Activated B cell treated with CpG ODN at 0.5 μM for 24 hours (primary cell): Measurements from ENCODE around the gene EPHB2. TPM values are rescaled to one million over a fixed set of nuclear protein-coding genes. Genes with fewer than 3 reads are reported as not detected.

Experiments used
- ATAC-seq: fragments of 200-7000 bp; cut with Tn5 transposase; one replicate; pipeline ENCODE4 v1.10.0; 2021; ENCODE audit warnings: low read depth, mild to moderate bottlenecking, moderate library complexity
- CTCF ChIA-PET: fragments of 350-600 bp; sonication (Branson Sonifier 250); formaldehyde crosslinking; loops from one replicate; lab custom pipeline; 2021; ENCODE audit warnings: antibody characterized with exemption; lab: Charles Lee
- POLR2A ChIA-PET: fragments of 350-600 bp; sonication (Branson Sonifier 250); formaldehyde crosslinking; loops from one replicate; lab custom pipeline; 2021; ENCODE audit warnings: antibody characterized with exemption; lab: Charles Lee
- DNase-seq: peaks from one replicate; pipeline ENCODE4 v3.0.0; 2022
- H3K27ac Mint-ChIP-seq: one replicate; pipeline ENCODE4 v1.8.0; 2020; ENCODE audit warnings: mixed read lengths
- H3K27me3 Mint-ChIP-seq: one replicate; pipeline ENCODE4 v1.8.0; 2021; ENCODE audit warnings: mixed read lengths
- H3K36me3 Mint-ChIP-seq: one replicate; pipeline ENCODE4 v1.8.0; 2021; ENCODE audit warnings: low read depth, mixed read lengths
- H3K4me1 Mint-ChIP-seq: one replicate; pipeline ENCODE4 v1.8.0; 2021; ENCODE audit warnings: mixed read lengths
- H3K4me3 Mint-ChIP-seq: one replicate; pipeline ENCODE4 v1.8.0; 2020; ENCODE audit warnings: mild to moderate bottlenecking, mixed read lengths
- H3K9me3 Mint-ChIP-seq: one replicate; pipeline ENCODE4 v1.8.0; 2020; ENCODE audit warnings: mixed read lengths
- CTCF ChIP-seq: fragments of 200-600 bp; IDR thresholded peaks from one replicate; pipeline ENCODE4 v1.8.0; 2022; ENCODE audit warnings: antibody characterized with exemption, mild to moderate bottlenecking
- intact Hi-C: fragments of 100-400 bp; cut with micrococcal nuclease; formaldehyde crosslinking; loops from one replicate; pipeline ENCODE4 v1.15.1; 2024
- total RNA-seq: library from RNA; stranded (reverse); gene quantifications from 2 replicates; pipeline ENCODE4 v1.2.3, GENCODE V29; 2022

EPHB2 gene
- total RNA-seq, 1 donor from 2014 or later = 0.13 TPM

- no peak for DNase-seq
- intact Hi-C loops = no loop called here
- no peak overlapping the region for H3K4me3 Mint-ChIP-seq
Measured at GRCh38 chr1:22914633-22915217, 204.1 kb downstream of the EPHB2 start.

GRCh38 chr1:22915231-22915630, 204.6 kb downstream of the EPHB2 start:
- Mint-ChIP-seq H3K27me3 (peaks cover 2% of the 10 kb centered on the region), H3K4me3 (no peak overlapping the region), H3K9me3 (no peaks in the 10 kb centered on the region), H3K36me3 (no peaks in the 10 kb centered on the region), H3K27ac (no peak overlapping the region), H3K4me1 (no peaks in the 10 kb centered on the region)
- TF ChIP-seq CTCF = no peak
- CTCF ChIA-PET = no interaction called here
- POLR2A ChIA-PET = no interaction called here
- intact Hi-C loops = no loop called here
- ATAC-seq (no peak), DNase-seq (no peak)

More at GRCh38 chr1:22914633-22915217, 204.1 kb downstream of the EPHB2 start:
- ATAC-seq = no peak
- Mint-ChIP-seq H3K36me3 (no peaks in the 10 kb centered on the region), H3K4me1 (no peaks in the 10 kb centered on the region), H3K27me3 (peaks cover 2% of the 10 kb centered on the region), H3K9me3 (no peaks in the 10 kb centered on the region), H3K27ac (no peak overlapping the region)
- ChIA-PET CTCF (no interaction called here), POLR2A (no interaction called here)
- no peak for TF ChIP-seq CTCF

- Mint-ChIP-seq H3K27ac (no peak overlapping the region), H3K27me3 (peaks cover 2% of the 10 kb centered on the region), H3K9me3 (no peaks in the 10 kb centered on the region), H3K4me1 (no peaks in the 10 kb centered on the region), H3K36me3 (no peaks in the 10 kb centered on the region), H3K4me3 (no peak overlapping the region)
- CTCF ChIA-PET = no interaction called here
- POLR2A ChIA-PET = no interaction called here
- no peak for TF ChIP-seq CTCF
- intact Hi-C loops = no loop called here
- ATAC-seq = no peak
- no peak for DNase-seq
Measured at GRCh38 chr1:22915816-22916470, 205.3 kb downstream of the EPHB2 start.

GRCh38 chr1:22916471-22916820, 205.8 kb downstream of the EPHB2 start:
- no peak for DNase-seq

GRCh38 chr1:22917989-22918388, 207.3 kb downstream of the EPHB2 start:
- H3K27ac Mint-ChIP-seq = no peak overlapping the region
- POLR2A ChIA-PET = no interaction called here
- H3K4me3 Mint-ChIP-seq = no peak overlapping the region
- H3K9me3 Mint-ChIP-seq = no peaks in the 10 kb centered on the region
- CTCF ChIA-PET = no interaction called here
- H3K4me1 Mint-ChIP-seq = no peaks in the 10 kb centered on the region
- no peaks in the 10 kb centered on the region for H3K36me3 Mint-ChIP-seq
- ATAC-seq = no peak
- peaks cover 2% of the 10 kb centered on the region for H3K27me3 Mint-ChIP-seq
- no peak for DNase-seq
- no peak for TF ChIP-seq CTCF
- intact Hi-C loops = no loop called here

More at GRCh38 chr1:22916471-22916820, 205.8 kb downstream of the EPHB2 start:
- ChIA-PET CTCF (no interaction called here), POLR2A (no interaction called here)
- Mint-ChIP-seq H3K27me3 (peaks cover 2% of the 10 kb centered on the region), H3K4me3 (no peak overlapping the region), H3K27ac (no peak overlapping the region), H3K4me1 (no peaks in the 10 kb centered on the region), H3K9me3 (no peaks in the 10 kb centered on the region), H3K36me3 (no peaks in the 10 kb centered on the region)
- no peak for TF ChIP-seq CTCF
- intact Hi-C loops = no loop called here
- no peak for ATAC-seq
